Measurements from ENCODE around the gene APRT.
A peak's percentile ranks its signal among the peaks of the same experiment; 100 is the strongest.
"Not testable (repeated sequence)": the region's sequence is repeated elsewhere in the genome, so short reads cannot be mapped to it uniquely, and the experiment has no call there.

The APRT gene

DNA sequence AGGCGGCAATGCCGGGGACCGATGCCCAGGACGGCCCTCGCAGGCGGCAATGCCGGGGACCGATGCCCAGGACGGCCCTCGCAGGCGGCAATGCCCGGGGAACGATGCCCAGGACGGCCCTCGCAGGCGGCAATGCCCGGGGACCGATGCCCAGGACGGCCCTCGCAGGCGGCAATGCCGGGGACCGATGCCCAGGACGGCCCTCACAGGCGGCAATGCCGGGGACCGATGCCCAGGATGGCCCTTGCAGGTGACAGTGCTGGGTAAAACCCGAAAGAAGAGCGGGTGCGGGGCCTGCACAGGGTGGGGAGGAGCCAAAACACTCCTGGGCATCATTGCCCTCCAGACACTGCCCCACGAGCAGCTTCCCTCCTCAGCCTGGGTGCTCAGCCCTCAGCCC is 11.9 kb upstream of the APRT start:
- FAIRE-seq; DNase-seq (ENCODE audit: insufficient read length, low spot score): not testable (repeated sequence)

DNA sequence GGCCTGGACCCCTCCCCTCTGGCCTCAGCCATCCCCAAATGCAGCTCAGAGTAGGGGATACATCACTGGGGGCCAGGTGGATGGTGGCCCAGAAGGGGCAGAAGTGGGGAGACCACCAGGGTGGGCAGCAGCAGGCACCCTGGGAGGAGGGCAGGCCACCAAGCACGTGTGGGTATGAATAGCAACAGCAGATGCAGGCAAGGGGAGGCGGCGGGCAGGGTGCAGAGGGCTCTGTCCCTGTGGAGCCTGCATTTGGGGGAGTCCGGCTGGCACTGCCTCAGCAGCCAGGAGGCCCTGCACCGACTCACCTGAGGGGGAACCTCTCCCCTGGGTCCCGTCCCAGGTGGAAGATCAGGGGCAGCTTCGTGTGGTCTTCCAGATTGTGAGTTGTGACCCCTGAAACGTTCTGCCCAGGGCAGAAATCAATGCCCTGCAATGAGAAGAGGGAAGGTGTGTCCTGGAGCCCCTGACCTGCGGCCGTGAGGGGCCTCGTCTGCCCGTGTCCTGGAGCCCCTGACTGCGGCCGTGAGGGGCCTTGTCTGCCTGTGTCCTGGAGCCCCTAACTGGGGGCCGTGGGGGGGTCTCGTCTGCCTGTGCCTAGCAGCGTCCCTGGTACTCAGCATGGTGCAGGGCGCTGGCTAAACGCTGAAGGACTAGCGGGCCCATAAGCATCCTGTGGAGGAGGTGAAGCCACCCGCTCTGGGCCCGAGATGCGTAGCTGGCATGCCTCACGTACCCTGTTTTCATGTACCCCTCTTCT is 10.7 kb upstream of the APRT start:
- FAIRE-seq (no peak), DNase-seq (ENCODE audit: insufficient read length, low spot score) (no peak)

DNA sequence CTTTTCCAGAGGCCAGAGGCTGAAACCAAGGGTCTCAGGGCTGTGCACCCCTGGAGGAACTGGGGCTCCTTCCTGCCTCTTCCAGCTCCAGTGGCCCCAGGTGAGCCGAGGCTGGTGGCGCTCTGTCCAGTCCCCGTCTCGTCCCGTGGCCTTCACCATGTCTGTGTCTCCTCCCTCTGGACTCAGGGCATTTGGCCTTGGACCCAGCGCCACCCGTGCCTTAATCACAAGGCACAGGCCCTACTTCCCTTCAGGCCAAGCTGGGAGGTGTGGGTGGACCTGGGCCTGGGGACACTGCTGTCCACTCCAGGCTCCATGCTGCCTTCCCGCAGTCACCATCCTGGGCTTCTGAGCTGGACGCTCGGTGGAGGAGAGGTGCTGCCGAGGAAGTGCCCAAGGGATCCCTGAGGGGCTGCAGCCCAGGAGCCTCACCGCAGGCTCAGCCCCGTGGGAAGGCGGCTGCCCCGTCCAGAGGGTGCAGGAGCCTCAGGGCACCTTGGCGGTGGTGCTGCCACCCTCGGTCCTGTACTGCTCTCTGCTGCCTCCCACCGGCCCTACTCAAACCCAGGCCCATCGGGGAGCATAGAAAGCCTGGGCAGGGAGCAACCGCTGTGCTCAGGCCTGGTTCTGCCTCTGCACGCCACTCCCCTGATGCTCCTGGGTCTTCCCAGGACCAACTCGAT is 9.6 kb upstream of the APRT start:
- FAIRE-seq, result no peak

DNA sequence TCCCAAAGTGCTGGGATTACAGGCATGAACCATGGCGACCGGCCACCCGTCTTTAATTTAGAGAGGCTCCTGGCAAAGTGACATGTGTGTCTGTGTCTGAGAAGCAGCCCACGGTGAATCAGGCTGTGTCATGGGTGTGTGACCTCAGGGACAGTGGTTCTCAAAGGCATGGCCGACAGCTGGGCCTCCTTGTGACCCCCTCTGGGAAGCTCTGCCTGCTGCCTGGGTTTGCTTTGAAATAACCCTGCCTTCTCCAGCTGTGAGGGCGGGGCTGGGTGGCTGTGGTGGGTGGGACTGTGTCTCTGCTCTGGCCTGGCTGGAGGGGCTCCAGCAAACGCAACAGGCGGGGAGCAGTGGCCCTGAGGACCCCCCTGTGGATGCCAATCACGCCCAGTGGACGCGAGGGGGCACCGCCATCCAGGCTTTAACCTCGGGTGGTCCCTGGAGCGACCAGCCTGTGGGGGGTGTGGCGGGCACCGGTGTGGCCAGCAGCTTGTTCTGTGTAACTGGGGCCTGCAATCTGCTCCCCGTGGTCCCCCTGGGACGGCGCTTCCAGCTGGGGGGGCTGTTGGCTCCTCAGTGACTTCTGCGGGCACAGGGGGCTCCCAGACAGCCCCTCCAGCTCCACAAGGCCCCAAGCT is 8.8 kb upstream of the APRT start:
- DNase-seq (ENCODE audit: insufficient read length, low spot score), result no peak
- FAIRE-seq, result no peak

More for the DNA sequence above, 9.6 kb upstream of the APRT start:
- DNase-seq (ENCODE audit: insufficient read length, low spot score), result no peak

DNA sequence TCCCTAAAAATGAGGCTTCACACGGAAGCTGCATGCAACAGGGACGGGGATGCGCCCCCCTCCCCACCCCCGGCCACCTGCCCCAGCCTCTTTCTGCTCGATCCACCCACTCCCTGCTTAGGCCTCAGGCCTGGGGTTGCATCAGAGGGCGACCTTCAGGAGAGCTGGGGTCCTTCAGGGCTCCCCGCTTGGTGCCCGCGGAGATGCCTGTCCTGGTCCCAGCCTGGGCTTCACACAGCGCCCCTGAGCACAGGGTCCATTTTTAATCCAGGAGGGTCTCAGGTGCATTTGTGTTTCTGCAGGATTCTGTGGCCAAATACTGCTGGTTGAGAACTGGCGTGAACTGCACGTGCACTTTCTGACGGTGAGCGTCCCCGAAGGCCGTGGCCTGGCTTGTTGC is 7.4 kb upstream of the APRT start:
- FAIRE-seq (no peak), DNase-seq (ENCODE audit: insufficient read length, low spot score) (no peak)

DNA sequence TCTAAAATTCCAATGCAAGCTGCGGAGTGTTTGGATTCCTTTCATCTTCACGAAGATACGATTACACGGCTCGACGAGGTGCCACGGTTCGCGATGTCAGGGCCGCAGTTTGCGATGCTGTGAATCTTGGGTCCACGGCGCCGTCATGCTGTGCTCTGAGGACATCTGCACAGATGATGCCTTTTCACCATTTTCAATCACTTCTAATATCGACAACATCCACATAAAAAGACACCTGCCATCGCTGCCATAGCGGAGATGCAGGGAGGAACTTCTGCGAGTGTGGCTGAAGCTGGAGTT is 6.8 kb upstream of the APRT start:
- DNase-seq (ENCODE audit: insufficient read length, low spot score) (no peak), FAIRE-seq (no peak)

DNA sequence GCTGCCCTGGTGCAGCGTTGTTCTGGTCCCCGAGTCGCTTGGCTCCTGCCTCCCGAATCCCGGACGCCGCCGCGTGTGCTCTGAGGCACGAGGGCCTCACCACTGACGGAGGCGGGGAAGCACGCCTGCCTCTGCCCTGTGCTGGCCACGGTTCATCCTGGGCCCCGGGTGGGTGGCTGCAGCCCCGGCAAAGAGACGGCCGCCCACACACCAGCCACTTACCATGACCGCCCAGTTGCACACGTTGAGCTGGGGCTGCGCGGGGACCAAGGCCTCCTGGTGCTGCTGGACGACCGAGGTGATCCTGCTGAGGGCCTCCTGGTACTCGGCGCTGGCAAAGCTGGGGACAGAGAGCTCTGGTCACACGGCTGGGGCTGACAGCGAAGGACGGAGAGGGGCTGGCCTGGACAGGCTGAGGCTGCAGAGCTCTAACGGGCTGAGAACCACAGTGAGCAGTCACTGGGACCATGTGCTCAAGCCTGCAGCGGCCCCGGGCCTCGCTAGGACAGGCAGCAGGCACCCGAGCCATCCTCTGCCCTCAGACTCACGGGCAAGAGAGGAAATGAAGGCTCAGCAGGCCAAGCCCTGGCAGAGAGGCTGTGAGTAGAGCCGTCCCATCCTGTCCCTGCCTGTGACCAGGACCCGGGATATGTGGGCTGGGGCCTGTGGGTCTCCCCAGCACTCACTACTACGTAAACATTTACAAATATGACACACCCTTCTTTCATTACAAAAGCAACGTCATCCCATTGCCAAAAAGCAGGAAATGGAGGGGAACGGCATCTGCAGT is 6.3 kb upstream of the APRT start:
- DNase-seq (ENCODE audit: insufficient read length, low spot score), result no peak
- FAIRE-seq, result no peak

DNA sequence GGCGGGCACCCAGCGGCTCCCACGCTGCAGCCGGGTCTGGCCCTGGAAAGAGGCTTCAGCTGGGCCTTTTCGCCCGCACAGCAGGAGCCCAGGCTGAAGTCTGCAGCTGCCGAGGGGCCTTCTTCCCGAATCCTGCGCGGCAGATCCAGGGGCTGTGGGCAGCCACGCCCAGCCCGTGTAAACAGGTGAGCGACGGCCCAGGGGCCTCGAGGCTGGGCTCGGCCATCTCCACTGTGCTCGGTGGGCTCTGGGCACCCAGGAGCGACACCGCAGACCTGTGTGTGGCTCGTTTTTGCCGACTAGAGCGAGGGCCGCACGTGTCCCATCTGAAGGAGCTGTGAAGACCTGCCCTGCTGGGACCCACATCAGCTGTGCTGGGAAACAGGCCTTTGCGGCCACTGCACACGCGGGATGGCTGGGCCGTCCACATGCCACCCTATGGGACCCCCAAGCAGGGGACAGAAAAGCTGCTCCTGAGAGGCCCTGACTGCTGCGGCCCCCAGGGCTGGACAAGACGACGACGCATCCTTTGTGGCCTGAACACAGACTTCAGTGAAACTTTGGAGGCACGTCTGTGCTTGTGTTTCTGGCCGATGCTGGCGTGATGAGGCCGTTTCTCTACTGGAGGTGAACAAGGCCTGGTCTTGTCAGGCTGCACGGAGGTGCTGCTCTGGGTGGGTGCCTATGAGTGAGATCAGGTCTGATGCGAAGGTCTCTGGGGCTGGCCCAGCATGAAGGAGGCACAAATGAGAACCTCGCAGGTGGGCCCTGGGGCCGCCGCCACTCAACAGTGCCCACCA is 5.2 kb upstream of the APRT start:
- DNase-seq (ENCODE audit: insufficient read length, low spot score) (no peak), FAIRE-seq (no peak)

DNA sequence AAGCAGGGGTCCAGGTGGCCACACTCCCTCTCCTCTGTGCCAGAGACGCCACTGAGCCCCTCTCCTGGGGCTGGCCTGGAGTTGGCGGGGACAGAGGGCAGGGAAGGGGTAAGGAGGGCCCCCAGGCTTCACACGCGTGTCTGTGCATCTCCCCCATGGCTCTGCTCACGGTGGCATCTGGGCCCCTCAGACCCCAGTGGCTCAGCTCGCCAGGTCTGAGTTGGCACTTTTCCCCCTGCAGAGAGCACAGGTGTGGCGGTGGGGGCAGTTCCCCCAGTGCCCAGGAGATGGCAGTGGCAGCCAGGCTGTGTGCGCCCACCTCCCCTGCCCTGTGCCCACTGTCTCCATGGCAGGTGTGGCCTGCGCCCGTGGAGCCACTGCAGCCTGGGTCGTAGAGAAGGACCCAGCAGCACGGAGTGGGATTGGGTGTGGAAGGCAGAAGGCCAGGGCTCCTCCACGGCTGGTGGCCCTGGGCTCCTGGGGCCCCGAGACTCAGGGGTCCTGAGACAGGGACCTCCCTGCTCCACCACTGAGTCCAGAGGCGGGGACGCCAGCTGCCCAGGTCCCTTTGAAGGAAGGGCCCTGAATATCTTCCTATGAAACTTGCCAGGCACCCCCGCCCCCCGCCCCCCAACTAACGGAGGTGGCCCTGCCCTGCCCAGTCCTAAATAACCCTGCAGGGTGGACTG is 4.3 kb upstream of the APRT start:
- peak; percentile 54 for DNase-seq (ENCODE audit: insufficient read length, low spot score)
- FAIRE-seq, result peak; percentile 84

DNA sequence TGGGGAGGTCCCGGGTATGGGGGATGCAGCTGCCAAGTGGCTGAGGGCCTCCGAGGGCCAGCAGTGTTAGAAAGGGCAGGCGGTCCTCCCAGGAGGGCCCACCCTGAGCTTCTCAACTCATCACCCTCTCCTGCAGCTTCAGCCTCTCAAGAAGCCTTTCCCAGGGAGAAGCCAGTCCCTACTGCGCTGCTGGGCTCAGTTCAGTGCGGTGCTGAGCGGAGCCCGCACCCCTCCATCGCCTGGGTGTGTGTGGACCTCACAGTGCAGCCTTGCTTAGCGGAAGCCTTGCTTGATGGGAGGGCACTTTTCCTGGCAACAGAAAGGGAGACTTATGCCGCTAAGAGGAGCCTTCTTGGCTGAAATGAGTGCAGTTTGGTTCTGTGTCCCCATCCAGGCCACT is 3.5 kb upstream of the APRT start:
- FAIRE-seq (no peak), DNase-seq (ENCODE audit: insufficient read length, low spot score) (no peak)

DNA sequence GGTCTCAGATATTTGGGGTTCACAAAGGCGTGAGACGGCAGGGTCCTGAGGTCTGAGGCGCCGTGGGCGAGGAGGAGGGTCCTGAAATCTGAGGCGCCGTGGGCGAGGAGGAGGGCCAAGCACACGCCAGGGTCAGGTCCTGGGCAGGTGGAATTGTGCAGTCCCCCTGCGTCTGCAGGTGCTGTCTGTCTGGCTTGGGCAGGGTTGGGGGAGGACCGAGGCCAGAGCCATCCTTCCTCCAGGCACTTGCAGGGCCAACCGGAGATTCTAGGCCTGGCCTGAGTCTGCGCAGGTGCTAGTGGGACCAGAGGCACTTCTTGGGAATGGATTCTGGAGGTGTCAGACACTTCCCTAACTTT is 2.4 kb upstream of the APRT start:
- FAIRE-seq (no peak), DNase-seq (ENCODE audit: insufficient read length, low spot score) (no peak)

DNA sequence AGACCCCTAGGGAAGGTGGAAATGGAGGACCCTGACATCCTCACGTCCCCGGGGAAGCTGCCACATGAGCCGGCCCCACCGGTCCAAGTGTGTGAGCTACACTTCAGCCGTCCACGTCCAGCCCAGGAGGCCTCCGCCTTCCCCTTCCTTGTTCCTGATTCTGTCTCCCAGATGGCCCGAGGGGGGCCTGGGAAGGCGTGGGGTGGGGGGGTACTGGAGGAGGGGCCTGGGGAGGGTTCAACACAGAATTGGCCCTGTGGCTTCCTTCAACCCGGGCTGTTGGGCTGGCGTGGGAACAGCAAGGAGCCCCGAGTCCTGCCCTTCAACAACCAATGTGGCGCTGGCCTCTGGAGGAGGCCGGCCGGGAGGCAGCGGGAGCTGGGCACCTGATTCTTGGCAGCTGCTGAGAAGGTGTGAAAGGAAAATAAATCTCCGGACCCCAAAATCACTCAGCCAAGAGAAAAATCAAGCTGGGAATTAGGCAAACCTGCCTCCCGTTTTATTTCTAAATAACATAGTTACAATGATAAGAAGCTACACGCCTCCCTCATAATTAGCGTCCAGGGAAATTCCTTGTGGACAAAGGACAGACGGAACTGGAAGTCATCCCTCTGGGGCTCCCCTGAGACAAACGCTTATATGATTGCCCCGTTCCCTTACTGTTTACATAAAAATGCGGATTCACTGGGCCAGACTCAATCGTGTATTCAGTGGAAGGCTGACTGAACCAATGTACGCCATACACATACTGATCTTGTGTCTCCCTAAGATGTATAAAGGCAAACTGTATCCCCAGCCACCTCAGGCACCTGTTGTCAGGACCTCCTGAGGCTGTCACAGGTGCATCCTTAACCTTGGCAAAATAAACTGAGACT is 1.8 kb upstream of the APRT start:
- FAIRE-seq (no peak), DNase-seq (ENCODE audit: insufficient read length, low spot score) (no peak)

DNA sequence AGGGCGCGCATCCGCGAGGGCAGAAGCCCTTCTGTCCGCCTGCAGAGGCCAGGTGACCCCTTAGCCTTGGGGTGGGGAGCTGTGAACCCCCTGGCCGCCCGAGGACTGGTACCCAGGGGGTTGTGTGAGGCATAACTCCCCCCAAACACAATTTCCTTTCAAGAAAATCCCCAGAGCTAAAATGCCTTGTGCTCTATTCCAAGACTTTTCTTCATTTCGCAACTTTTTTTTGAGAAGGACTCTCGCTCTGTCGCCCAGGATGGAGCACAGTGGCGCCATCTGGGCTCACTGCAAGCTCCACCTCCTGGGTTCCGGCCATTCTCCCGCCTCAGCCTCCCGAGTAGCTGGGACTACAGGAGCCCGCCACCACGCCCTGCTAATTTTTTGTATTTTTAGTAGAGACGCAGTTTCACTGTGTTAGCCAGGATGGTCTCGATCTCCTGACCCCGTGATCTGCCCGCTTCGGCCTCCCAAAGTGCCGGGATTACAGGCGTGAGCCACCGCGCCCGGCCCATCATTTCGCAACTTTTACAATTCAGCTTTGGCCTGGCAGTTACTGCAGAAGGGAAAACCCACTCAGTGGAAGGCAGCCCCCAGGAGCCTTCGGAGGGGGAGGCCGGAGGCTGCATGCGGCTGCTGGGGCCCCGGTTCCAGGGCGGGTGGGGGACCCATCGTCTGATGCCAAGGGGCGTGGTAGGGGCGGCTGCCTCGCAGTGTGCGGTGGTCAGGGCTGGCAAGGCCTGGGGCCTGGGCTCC is 963 bp upstream of the APRT start:
- no peak for DNase-seq (ENCODE audit: insufficient read length, low spot score)
- FAIRE-seq, result peak; percentile 9

DNA sequence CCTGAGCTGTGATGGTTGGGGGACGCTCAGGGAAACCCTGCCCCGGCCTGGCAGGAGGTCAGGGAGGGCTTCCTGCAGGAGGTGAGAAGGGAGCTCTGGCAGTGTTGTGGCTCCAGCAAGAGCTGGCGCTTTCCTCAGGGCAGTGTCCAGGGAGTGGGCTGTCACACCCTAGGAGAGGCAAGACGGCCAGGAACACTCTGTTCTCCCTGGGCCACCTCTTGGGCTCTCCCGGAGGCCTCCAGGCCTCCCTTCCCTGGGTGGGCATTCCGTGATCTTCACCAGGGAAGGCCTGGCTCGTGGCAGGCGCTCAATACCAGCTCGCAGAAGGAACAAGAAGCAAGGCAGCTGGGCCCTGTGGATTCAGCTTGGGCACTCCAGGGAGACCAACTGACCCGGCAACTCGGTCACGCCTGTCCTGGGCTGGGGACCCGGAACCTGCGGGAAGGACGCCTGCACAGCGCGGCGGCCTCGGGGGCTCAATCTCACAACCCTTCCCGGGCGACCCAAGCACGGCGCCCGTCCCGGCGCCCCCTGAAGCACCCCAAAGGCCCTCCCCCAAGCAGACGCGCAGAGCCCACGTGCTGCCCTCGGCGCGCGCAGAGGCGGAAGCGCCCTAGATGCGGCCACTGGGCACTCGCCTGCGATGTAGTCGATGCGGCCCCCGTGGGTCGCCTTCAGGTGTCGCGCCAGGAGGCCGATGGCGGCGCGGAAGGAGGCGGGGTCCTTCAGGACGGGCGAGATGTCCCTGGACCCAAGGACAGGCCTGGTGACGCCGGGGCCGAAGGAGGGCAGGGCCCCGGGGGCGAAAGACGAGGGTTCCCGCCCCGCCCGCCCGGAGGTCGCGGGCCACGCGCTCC is 588 bp downstream of the APRT start:
- peak; percentile 83 for DNase-seq (ENCODE audit: insufficient read length, low spot score)

DNA sequence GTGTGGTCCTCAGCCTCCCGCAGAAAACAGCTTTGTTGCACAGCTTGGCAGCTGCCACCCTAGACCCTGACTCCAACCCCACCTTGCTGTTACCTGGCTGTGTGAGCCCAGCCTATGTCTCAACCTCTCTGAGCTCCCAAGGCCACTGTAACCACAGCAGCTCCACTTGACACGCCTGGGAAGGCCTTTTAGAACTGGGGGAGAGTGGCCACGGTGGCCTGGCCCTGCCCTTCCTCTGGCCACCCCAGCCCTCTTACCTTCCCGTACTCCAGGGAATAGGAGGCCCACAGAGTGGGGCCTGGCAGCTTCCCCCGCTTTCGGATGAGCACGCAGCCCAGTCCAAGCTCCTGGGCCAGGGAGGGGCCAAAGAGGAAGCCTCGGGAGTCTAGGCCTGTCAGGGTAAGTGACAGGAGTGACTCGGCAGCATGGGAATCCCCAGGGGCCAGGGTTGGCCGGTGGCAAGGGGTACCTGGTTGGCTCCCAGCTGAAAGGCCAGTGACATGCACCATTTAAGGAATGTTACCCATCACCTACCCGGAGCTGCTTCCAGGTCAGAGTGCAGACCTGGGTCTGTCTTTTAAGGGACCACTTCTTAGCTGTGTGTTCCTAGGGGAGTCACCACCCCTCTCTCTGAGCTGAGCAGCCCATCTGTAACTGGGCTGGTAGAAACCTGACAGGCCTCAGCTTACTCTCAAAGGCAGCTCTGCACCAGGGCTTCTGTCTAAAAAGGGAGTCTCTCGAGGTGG is 1.4 kb downstream of the APRT start:
- DNase-seq (ENCODE audit: insufficient read length, low spot score) (no peak), FAIRE-seq (no peak)

More for the DNA sequence above, 588 bp downstream of the APRT start:
- no peak for FAIRE-seq

DNA sequence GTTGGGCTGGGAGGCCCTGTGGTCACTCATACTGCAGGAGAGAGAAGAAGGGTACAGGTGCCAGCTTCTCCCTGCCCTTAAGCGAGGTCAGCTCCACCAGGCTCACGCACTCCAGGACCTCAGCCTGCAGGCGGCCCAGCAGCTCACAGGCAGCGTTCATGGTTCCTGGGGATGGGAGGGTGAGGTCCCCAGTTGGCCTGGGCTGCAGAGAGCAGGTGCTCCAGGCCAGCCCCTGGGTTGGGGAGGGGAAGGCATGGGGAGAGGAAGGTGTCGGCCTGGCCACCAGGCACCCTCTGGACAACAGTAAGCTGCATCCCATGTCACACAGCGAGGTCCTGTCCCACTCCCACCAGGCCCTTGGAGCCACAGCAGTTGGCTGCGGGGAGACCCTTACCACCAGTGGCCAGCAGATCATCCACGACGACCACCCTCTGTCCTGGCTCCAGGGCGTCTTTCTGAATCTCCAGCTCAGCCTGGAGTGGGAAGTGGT is 2.0 kb downstream of the APRT start:
- DNase-seq (ENCODE audit: insufficient read length, low spot score) (no peak), FAIRE-seq (no peak)

Measured in HTR-8/SVneo (cell line).